ENCODE measurements around the gene SLC26A9.

- TF ChIP-seq CTCF (IDR thresholded peaks at IDR 0.05) (no peak), MAX (IDR thresholded peaks at IDR 0.05; ENCODE audit: low read depth) (no peak), YY1 (IDR thresholded peaks at IDR 0.05; ENCODE audit: low read depth) (no peak), POLR2AphosphoS5 (IDR thresholded peaks at IDR 0.05; ENCODE audit: low read depth, low read length) (no peak), RAD21 (IDR thresholded peaks at IDR 0.05; ENCODE audit: low read length) (no peak), SMC3 (IDR thresholded peaks at IDR 0.05; ENCODE audit: low read depth, low read length) (no peak), RXRA (IDR thresholded peaks at IDR 0.05; ENCODE audit: borderline replicate concordance, low read depth) (no peak), TAF1 (IDR thresholded peaks at IDR 0.05; ENCODE audit: borderline replicate concordance, low read depth, low read length) (no peak), REST (IDR thresholded peaks at IDR 0.05; ENCODE audit: low read depth, low read length) (no peak)
These were observed 5.6 kb upstream of the SLC26A9 start for GRCh38 chr1:205948886-205949285.
